HG03439 (cell line): ENCODE results near the gene APBB2.

Experiments used
- ATAC-seq: cut with Tn5 transposase; IDR thresholded peaks from one replicate; pipeline ENCODE4 v1.9.1; 2021; ENCODE audit warnings: mild to moderate bottlenecking, moderate library complexity; ENCODE audit not compliant: unreplicated experiment

APBB2 gene

GRCh38 chr4:41216294-41217019 lies 2.1 kb upstream of the APBB2 start:
- peak; percentile 50 for ATAC-seq

- ATAC-seq, result no peak
Observed at GRCh38 chr4:41215969-41216293, 1.6 kb upstream of the APBB2 start.

GRCh38 chr4:41215155-41215554 lies 813 bp upstream of the APBB2 start:
- no peak for ATAC-seq

GRCh38 chr4:41214825-41215146 lies 444 bp upstream of the APBB2 start:
- ATAC-seq, result no peak

DNA sequence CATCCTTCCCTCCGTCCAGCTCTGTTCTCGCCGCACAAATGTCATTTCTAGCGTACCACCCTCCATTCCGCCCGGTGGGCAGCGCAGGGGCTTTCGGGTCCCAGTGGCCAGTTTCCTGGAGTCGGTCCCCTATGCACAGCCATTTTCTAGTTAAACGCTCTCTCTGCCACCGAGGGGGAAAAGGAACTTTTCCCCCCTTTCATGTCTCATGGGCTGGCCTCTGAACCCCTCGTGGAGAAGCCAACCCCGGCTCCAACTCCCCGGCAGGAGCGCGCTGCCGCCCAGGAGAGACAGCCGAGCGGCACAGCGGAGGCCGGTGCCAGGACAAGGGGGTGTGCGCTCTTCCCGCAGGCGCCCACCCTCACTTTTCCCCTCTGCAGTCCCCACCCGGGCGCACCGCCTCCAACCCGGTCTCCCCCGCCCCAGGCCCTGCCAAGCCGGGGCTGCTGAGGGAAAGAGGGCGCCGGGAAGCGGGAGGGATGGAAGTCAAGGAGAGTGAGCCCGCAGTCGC lies 662 bp downstream of the APBB2 start:
- ATAC-seq, result peak; percentile 12

- peak; percentile 20 for ATAC-seq
Observed at GRCh38 chr4:41212616-41213203, 1.6 kb downstream of the APBB2 start.

- ATAC-seq, result no peak
Observed at GRCh38 chr4:41211951-41212615, 2.3 kb downstream of the APBB2 start.

DNA sequence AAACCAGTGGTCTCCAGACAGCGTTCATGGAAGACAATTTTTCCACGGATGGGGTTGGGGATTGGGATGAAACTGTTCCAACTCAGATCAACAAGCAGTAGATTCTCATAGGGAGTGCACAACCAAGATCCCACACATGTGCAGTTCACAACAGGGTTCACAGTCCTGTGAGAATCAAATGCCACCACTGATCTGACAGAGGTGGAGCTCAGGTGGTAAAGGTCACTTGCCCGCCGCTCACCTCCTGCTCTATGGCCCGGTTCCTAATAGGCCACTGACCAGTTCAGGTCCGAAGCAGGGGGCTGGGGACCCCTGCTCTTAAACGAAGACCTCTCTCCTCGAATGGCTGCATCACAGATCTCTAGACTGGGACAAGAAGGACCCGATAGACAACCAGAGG lies 4.4 kb downstream of the APBB2 start:
- no peak for ATAC-seq

DNA sequence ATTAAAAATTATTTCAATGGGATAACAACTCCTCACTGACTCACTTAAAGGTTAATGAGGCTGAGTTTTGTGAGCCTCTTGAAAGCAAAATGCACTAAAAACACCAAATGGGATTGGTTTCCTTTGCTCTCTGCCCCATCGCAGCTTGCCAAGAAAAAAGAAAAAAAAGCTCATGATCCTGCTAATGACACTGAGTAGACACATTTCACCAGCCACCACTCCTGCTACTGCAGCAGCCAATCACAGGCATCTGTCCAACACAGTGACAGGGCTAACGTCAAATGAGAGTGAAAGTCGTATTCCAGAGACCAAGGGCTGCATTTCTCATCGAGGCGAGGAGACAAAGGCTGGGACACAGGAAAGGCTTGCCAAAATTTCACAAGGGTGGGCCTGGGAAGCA lies 5.2 kb downstream of the APBB2 start:
- no peak for ATAC-seq

DNA sequence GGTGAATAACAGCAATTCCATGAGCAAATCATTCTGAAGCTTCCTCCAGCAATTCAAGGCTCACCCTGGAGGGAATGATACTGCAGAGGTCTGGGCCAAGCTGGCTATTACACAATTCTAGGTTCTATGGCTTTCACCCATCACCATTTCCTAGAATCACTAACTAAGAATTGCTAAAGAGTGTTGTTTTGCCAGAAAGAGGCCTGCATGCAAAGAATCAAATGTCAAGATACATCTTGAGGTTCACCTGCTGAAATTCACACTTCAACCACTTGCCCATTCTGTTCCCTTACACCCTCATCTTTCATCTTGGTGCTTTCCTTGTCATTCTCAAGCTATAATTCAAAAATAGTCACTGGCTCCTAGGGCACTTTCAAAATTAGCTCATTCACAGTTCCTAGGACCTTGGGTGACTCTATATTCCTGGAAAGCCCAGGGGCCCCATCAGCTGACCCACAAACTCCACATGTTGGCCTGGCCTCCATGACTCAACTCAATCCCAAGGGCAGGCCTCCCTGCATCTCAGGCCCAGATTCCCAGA lies 7.0 kb downstream of the APBB2 start:
- no peak for ATAC-seq

DNA sequence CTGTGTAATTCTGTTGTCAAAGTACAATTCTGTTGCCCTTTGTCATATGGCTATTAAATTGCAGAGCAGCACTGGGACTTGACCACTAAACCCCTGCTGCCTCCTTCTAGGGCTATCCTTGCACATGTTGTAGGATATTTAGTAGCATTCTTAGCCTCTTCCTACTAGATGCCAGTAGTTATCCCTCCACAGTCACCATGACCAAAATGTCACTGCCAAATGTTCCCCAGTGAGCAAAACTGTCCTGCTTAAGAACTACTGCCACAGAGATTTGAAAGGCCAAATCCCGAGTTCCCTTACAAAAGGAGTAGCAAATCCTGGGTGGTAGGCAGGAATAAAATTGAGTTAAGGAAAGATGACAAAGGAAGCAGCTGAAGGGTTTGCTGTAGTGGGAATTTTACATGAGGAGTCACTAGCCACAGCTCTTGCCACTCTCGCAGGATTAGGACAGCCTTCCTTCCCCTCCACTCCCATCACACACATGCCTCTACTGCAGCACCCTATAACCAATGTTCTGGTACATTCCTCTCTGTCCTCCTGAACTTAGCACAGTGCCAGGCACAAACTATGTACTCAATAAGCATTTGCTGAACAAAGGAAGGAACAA lies 8.4 kb downstream of the APBB2 start:
- no peak for ATAC-seq

DNA sequence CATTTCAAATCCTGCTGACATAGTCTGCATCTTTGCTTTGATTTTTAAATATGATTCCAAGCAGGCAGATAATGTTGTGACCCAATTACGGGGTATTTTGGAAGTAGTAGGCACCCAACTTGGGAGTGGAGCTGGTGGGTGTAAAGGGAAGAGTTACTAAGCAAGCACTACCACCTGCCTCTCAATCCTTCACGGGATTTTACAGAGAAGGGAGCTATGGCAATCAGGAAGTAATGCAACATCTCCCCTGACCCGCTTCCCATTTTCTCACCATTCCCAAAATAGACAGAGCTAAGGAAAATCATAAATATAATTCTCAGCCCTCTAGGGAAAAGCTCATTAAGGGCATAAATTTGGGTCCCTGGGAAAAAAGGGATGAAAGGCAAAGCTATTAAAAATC lies 9.2 kb downstream of the APBB2 start:
- no peak for ATAC-seq

GRCh38 chr4:41204400-41204978 lies 9.9 kb downstream of the APBB2 start:
- no peak for ATAC-seq

- ATAC-seq, result no peak
Observed at GRCh38 chr4:41203841-41204240, 10.5 kb downstream of the APBB2 start.

- ATAC-seq, result no peak
Observed at GRCh38 chr4:41202820-41203568, 11.3 kb downstream of the APBB2 start.

DNA sequence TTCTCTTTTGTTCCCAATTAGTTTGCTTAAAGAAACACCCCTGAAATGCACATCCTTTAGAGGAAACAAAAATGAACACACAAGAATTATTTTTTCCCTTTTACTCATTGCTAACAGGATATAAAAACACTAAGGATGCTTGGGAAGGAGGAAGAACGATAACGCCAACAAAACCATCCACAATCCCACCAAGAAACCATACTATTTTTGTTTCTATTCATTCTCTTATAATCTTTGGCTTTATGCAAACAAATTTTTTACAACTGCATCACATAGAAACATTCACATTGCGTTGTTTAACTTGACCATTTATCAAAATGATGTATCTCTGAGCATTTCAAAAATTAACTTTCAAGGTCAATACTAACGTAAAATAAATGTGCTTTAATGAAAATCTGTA lies 12.0 kb downstream of the APBB2 start:
- ATAC-seq, result no peak

GRCh38 chr4:41200486-41201017 lies 13.8 kb downstream of the APBB2 start:
- ATAC-seq, result no peak

DNA sequence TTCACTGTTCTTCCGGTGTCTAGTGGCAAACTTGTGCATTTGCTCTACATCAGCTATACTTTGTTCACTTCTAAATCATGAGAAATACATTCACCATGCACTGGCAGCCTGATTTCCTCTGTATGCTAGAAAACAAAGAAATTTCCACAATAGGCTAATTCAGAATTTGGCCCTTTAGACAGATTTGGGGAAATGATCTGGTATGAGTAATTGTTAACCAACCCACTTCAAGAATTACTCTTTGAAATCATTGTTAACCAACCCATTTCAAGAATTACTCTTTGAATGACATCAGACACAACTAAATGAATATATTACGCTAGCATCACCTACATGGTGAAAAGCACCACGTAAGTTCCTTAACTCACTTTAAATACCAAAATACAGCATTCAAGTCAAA lies 14.6 kb downstream of the APBB2 start:
- no peak for ATAC-seq

GRCh38 chr4:41197996-41198395 lies 16.3 kb downstream of the APBB2 start:
- no peak for ATAC-seq

- ATAC-seq, result no peak
Observed at GRCh38 chr4:41197495-41197894, 16.8 kb downstream of the APBB2 start.
